A172 (cell line): ENCODE data around the gene RNF168. TPM values are rescaled to one million over a fixed set of nuclear protein-coding genes. Genes with fewer than 3 reads are reported as not detected.
"Not testable (repeated sequence)": the region's sequence is repeated elsewhere in the genome, so short reads cannot be mapped to it uniquely, and the experiment has no call there.

Experiments used
- DNase-seq: peaks from one replicate; pipeline ENCODE4 v3.0.0-alpha.2; 2015; ENCODE audit warnings: low spot score
- total RNA-seq: library from RNA; depleted of rRNA; stranded (reverse); fragments of >200 nt; shearing (Covaris generic); gene quantifications from 2 replicates; pipeline ENCODE4 v1.2.3, GENCODE V29; 2014; rRNA removed

Gene RNF168, protein sequence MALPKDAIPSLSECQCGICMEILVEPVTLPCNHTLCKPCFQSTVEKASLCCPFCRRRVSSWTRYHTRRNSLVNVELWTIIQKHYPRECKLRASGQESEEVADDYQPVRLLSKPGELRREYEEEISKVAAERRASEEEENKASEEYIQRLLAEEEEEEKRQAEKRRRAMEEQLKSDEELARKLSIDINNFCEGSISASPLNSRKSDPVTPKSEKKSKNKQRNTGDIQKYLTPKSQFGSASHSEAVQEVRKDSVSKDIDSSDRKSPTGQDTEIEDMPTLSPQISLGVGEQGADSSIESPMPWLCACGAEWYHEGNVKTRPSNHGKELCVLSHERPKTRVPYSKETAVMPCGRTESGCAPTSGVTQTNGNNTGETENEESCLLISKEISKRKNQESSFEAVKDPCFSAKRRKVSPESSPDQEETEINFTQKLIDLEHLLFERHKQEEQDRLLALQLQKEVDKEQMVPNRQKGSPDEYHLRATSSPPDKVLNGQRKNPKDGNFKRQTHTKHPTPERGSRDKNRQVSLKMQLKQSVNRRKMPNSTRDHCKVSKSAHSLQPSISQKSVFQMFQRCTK
- total RNA-seq = 25.3 and 25.9 TPM in 2 replicates

GRCh38 chr3:196503196-196504076 lies at the start of gene RNF168:
RNF168 (minus strand) TSS chr3:196503768; CDS start chr3:196503173, 595 bp downstream.
- DNase-seq = peak; percentile 94

GRCh38 chr3:196552253-196552652 lies 48.7 kb upstream of the RNF168 start:
- DNase-seq = no peak

DNA sequence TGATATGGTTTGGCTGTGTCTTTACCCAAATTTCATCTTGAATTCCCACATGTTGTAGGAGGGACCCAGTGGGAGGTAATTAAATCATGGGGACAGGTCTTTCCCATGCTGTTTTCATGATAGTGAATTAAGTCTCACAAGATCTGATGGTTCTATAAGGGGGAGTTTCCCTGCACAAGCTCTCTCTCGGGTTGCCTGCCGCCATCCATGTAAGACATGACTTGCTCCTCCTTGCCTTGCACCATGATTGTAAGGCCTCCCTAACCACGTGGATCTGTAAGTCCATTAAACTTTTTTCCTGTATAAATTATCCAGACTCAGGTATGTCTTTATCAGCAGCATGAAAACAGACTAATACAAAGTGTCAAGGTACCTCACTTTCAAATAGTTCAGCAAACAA lies 46.6 kb upstream of the RNF168 start:
- DNase-seq = not testable (repeated sequence)

- DNase-seq = not testable (repeated sequence)
Measured at GRCh38 chr3:196549312-196549711, 45.7 kb upstream of the RNF168 start.

GRCh38 chr3:196547067-196547466 lies 43.5 kb upstream of the RNF168 start:
- no peak for DNase-seq

DNA sequence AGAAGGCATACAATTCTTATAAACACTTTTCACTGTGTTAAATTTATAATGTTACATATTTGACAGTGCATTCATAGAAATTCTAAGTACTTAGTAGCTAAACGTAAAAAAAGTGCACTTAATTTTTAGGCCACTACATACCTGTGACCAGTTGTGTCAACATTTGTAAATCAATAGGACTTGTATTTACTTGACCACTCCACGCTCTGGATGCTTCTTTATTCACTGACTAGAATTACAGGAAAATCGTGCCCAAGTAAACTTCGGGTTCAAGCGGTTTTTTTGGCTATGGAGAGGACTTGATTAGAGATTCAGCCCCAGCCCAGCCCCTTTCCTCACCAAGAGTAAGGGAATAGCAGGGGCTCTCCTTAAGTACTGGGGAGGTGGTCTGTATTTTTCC lies 43.0 kb upstream of the RNF168 start:
- no peak for DNase-seq

- no peak for DNase-seq
Measured at GRCh38 chr3:196544491-196544992, 41.0 kb upstream of the RNF168 start.

GRCh38 chr3:196541684-196542445 lies 38.3 kb upstream of the RNF168 start:
- no peak for DNase-seq

DNA sequence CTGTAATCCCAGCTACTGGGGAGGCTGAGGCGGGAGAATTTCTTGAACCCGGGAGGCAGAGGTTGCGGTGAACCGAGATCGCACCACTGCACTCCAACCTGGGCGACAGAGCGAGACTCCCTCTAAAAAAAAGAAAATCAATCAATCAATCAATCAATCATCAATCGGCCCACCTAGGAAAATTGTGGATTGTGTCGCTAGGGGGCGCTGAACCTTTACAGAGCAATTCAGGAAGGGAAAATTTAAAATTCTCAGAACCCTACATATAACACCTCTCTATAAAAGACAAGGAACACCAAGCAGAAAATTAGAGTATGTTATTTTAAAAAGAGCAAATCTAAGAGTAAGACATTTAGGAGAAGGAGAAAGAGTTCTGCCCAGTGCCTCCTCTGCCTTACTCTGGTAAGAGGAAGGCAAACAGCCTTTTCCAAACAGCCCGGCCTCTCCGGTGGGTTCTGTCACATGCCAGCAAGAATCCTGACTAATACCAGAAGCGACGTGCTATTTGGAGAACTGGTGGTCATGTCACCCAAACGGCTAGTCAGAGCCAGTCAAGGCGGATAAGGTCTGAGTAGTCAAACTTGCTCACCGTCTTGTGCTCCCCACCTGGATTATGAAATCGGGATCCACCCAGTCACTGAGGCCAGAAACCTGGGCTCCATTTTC lies 33.9 kb upstream of the RNF168 start:
- no peak for DNase-seq

DNA sequence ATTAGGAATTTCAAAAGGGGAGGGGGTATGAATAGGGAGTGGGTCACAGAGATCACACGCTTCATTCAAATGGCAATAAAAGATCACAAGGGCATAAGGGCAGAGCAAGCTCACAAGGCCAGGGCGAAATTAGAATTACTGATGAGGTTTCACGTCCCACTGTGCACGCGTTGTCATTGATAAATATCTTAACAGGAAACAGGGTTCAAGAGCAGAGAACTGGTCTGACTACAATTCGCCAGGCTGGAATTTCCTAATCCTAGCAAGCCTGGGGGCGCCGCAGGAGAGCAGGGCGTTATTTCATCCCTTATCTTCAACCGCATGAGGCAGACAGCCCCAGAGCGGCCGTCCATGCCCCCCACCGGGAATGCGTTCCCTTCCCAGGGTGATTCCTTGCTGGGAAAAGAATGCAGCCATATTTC lies 29.7 kb upstream of the RNF168 start:
- DNase-seq = peak; percentile 41

DNA sequence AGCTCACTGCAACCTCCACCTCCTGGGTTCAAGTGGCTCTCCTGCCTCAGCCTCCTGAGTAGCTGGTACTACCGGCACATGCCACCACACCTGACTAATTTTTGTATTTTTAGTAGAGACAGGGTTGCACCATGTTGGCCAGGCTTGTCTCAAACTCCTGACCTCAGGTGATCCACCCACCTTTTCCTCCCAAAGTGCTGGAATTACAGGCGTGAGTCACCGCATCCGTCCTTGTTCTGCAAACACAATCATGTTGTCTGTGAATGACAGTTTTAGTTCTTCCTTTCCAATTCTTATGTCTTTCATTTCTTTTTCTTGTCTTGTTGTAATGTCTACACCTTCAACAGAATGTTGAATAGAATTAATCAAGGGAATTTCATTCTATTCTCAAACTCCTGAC lies 27.9 kb upstream of the RNF168 start:
- no peak for DNase-seq

- peak; percentile 29 for DNase-seq
Measured at GRCh38 chr3:196528639-196529233, 25.2 kb upstream of the RNF168 start.

GRCh38 chr3:196525141-196525540 lies 21.6 kb upstream of the RNF168 start:
- no peak for DNase-seq

- DNase-seq = peak; percentile 43
Measured at GRCh38 chr3:196524527-196524926, 21.0 kb upstream of the RNF168 start.

GRCh38 chr3:196523841-196524240 lies 20.3 kb upstream of the RNF168 start:
- no peak for DNase-seq

DNA sequence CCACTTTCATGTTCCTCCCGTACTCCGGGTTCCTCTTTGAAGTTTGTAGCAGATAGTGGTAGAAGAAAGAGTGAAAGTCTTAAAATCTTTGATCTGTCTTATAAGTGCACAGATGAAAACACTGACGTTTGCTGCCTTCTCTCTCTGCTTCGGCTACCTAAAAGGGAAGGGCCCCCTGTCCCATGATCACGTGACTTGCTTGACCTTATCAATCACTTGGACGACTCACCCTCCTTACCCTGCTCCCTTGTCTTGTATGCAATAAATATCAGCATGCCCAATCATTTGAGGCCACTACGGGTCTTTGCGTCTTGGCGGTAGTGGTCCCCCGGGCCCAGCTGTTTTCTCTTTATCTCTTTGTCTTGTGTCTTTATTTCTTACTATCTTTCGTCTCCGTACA lies 17.7 kb upstream of the RNF168 start:
- not testable (repeated sequence) for DNase-seq

- DNase-seq = no peak
Measured at GRCh38 chr3:196519718-196520082, 16.1 kb upstream of the RNF168 start.

DNA sequence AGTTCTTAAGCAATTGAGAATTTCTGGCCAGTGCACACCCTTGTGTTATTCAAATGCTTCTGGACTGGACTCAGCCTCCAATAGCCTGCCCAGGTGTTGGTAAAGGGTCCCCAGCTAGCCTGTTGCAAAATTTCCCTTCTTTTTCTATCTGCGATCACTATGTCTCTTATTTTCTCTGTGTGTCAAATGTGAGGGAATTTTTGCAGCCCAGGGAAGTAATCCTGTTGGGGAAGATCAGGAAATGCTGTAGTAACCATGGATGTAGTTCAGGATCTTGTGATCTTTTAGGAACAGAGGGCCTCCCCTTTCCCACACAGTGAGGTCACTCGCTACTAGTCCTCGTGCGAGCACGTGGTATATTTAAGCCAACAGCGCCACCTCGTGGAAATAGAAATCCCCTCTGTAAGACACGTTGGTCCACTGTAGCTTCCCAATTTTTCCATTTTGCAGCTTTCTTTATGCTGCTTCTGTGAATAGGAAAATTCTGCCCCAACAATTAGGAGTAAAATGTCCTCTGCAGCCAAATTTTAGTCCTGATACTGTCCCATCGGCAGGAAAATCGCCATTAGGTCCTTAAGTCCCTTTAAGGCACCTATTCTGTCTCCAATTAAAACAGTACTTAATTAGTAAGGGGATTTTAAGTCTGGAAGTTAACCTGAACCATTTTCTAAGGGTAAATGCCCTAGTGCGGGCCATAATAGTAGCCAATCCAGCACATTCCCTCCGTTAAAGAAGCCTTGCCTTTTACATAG lies 15.6 kb upstream of the RNF168 start:
- peak; percentile 94 for DNase-seq

- DNase-seq = no peak
Measured at GRCh38 chr3:196517919-196518318, 14.4 kb upstream of the RNF168 start.
